WTC11 (cell line): Measurements from ENCODE around the gene XPR1. TPM values are rescaled to one million over a fixed set of nuclear protein-coding genes. Genes with fewer than 3 reads are reported as not detected.

Experiments
- ATAC-seq: fragments of 200-7000 bp; cut with Tn5 transposase; 2 replicates; pipeline ENCODE4 v1.10.0; 2021; ENCODE audit warnings: mild to moderate bottlenecking, moderate library complexity
- CTCF ChIA-PET: fragments of 300-600 bp; sonication (Branson Sonifier 250); formaldehyde crosslinking; loops from one replicate; lab custom pipeline; 2021; ENCODE audit warnings: antibody characterized with exemption; lab: Charles Lee
- POLR2A ChIA-PET: fragments of 350-600 bp; sonication (Branson Sonifier 250); formaldehyde crosslinking; loops from one replicate; lab custom pipeline; 2021; ENCODE audit warnings: antibody characterized with exemption; lab: Charles Lee
- DNase-seq: peaks from one replicate; pipeline ENCODE4 v3.0.0; 2021; ENCODE audit warnings: low spot score
- H3K27ac Mint-ChIP-seq: 2 replicates; pipeline ENCODE4 v1.8.0; 2021; ENCODE audit warnings: mixed read lengths
- H3K27me3 Mint-ChIP-seq: 2 replicates; pipeline ENCODE4 v1.8.0; 2021; ENCODE audit warnings: low read depth, mild to moderate bottlenecking, moderate library complexity, mixed read lengths
- H3K36me3 Mint-ChIP-seq: 2 replicates; pipeline ENCODE4 v1.8.0; 2021; ENCODE audit warnings: mixed read lengths
- H3K4me1 Mint-ChIP-seq: 2 replicates; pipeline ENCODE4 v1.8.0; 2022; ENCODE audit warnings: mixed read lengths
- H3K4me3 Mint-ChIP-seq: 2 replicates; pipeline ENCODE4 v1.8.0; 2021; ENCODE audit warnings: mild to moderate bottlenecking, moderate library complexity, mixed read lengths
- H3K9me3 Mint-ChIP-seq: 2 replicates; pipeline ENCODE4 v1.8.0; 2021; ENCODE audit warnings: mixed read lengths
- CREB1 ChIP-seq: sonication (generic); formaldehyde crosslinking; IDR thresholded peaks from 2 replicates; pipeline ENCODE4 v1.8.0; 2023; ENCODE audit warnings: mild to moderate bottlenecking, missing genetic modification reagents
- HMGA2 ChIP-seq: fragments of 250-450 bp; sonication (Bioruptor Pico); IDR thresholded peaks from 2 replicates; pipeline ENCODE4 v1.4.0; 2021; ENCODE audit warnings: mild to moderate bottlenecking, moderate library complexity
- KAT7 ChIP-seq: sonication (generic); formaldehyde crosslinking; IDR thresholded peaks from 2 replicates; pipeline ENCODE4 v1.8.1; 2023; ENCODE audit warnings: missing genetic modification reagents, mild to moderate bottlenecking, borderline replicate concordance
- NR2C2 ChIP-seq: sonication (generic); formaldehyde crosslinking; IDR thresholded peaks from 2 replicates; pipeline ENCODE4 v1.8.0; 2022; ENCODE audit warnings: mild to moderate bottlenecking, missing genetic modification reagents
- RORB ChIP-seq: fragments of 250-450 bp; sonication (Bioruptor Pico); IDR thresholded peaks from 2 replicates; pipeline ENCODE4 v1.9.0; 2021; ENCODE audit warnings: mild to moderate bottlenecking
- SMAD3 ChIP-seq: sonication (generic); formaldehyde crosslinking; IDR thresholded peaks from 2 replicates; pipeline ENCODE4 v1.8.0; 2022; ENCODE audit warnings: missing genetic modification reagents, mild to moderate bottlenecking, borderline replicate concordance
- TEAD1 ChIP-seq: sonication (generic); formaldehyde crosslinking; IDR thresholded peaks from 2 replicates; pipeline ENCODE4 v1.8.0; 2022; ENCODE audit warnings: mild to moderate bottlenecking, missing genetic modification reagents
- ZBTB21 ChIP-seq: sonication (generic); formaldehyde crosslinking; IDR thresholded peaks from 2 replicates; pipeline ENCODE4 v1.8.1; 2023; ENCODE audit warnings: mild to moderate bottlenecking, missing genetic modification reagents, borderline replicate concordance
- ZNF423 ChIP-seq: fragments of 250-450 bp; sonication (Bioruptor Pico); IDR thresholded peaks from 2 replicates; pipeline ENCODE4 v2.1.2; 2022; ENCODE audit warnings: mild to moderate bottlenecking, moderate library complexity
- ZNF671 ChIP-seq: fragments of 250-450 bp; sonication (Bioruptor Pico); IDR thresholded peaks from 2 replicates; pipeline ENCODE4 v1.8.0; 2021; ENCODE audit warnings: mild to moderate bottlenecking
- total RNA-seq: library from RNA; stranded (reverse); gene quantifications from 3 replicates; pipeline ENCODE4 v1.2.3, GENCODE V29; 2021
- TF ChIP-seq, protein P1 (sequence below): sonication (generic); formaldehyde crosslinking; IDR thresholded peaks from 2 replicates; pipeline ENCODE4 v1.8.0; 2022; ENCODE audit warnings: missing genetic modification reagents
- TF ChIP-seq, protein P2 (sequence below): sonication (generic); formaldehyde crosslinking; IDR thresholded peaks from 2 replicates; pipeline ENCODE4 v1.8.1; 2023; ENCODE audit warnings: mild to moderate bottlenecking, missing genetic modification reagents, moderate library complexity
- TF ChIP-seq, protein P3 (sequence below): sonication (generic); formaldehyde crosslinking; IDR thresholded peaks from 2 replicates; pipeline ENCODE4 v1.8.1; 2023; ENCODE audit warnings: mild to moderate bottlenecking, missing genetic modification reagents, borderline replicate concordance
- TF ChIP-seq, protein P4 (sequence below): fragments of 250-450 bp; sonication (Bioruptor Pico); IDR thresholded peaks from 2 replicates; pipeline ENCODE4 v1.9.0; 2021; ENCODE audit warnings: mild to moderate bottlenecking, borderline replicate concordance
- TF ChIP-seq, protein P5 (sequence below): sonication (generic); formaldehyde crosslinking; IDR thresholded peaks from 2 replicates; pipeline ENCODE4 v1.8.1; 2022; ENCODE audit warnings: low read depth, missing genetic modification reagents, borderline replicate concordance
- TF ChIP-seq, protein P6 (sequence below): sonication (generic); formaldehyde crosslinking; IDR thresholded peaks from 2 replicates; pipeline ENCODE4 v1.8.1; 2022; ENCODE audit warnings: mild to moderate bottlenecking, missing genetic modification reagents, moderate library complexity, borderline replicate concordance
- TF ChIP-seq, protein P7 (sequence below): sonication (generic); formaldehyde crosslinking; IDR thresholded peaks from 2 replicates; pipeline ENCODE4 v1.8.0; 2022; ENCODE audit warnings: mild to moderate bottlenecking, missing genetic modification reagents

The XPR1 gene
- total RNA-seq, 1 experiment from 2014 or later = 34.6 TPM

DNA sequence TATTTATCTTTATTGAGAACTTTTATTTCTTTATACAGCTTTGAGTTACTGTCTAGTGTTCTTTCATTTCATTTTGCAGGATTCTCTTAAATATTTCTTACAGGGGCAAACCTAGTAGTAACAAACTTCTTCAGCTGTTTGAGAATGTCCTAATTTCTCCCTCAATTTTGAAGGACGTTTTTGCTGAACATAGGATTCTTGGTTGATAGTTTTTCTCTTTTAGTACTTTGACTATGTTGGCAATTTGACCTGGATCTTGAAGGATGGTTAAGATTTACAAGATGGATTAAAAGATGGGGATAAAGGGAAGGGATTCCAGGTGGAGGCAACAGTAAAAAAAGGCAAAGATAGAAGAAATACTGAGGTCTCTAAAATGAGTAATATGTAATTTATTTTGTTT lies 38.9 kb downstream of the XPR1 start:
- Mint-ChIP-seq H3K4me3 (no peak overlapping the region), H3K9me3 (peaks cover 25% of the 10 kb centered on the region), H3K27ac (no peak overlapping the region), H3K36me3 (peaks cover 26% of the 10 kb centered on the region), H3K27me3 (no peaks in the 10 kb centered on the region), H3K4me1 (peaks cover 9% of the 10 kb centered on the region)
- no peak for DNase-seq
- TF ChIP-seq, protein P1, sequence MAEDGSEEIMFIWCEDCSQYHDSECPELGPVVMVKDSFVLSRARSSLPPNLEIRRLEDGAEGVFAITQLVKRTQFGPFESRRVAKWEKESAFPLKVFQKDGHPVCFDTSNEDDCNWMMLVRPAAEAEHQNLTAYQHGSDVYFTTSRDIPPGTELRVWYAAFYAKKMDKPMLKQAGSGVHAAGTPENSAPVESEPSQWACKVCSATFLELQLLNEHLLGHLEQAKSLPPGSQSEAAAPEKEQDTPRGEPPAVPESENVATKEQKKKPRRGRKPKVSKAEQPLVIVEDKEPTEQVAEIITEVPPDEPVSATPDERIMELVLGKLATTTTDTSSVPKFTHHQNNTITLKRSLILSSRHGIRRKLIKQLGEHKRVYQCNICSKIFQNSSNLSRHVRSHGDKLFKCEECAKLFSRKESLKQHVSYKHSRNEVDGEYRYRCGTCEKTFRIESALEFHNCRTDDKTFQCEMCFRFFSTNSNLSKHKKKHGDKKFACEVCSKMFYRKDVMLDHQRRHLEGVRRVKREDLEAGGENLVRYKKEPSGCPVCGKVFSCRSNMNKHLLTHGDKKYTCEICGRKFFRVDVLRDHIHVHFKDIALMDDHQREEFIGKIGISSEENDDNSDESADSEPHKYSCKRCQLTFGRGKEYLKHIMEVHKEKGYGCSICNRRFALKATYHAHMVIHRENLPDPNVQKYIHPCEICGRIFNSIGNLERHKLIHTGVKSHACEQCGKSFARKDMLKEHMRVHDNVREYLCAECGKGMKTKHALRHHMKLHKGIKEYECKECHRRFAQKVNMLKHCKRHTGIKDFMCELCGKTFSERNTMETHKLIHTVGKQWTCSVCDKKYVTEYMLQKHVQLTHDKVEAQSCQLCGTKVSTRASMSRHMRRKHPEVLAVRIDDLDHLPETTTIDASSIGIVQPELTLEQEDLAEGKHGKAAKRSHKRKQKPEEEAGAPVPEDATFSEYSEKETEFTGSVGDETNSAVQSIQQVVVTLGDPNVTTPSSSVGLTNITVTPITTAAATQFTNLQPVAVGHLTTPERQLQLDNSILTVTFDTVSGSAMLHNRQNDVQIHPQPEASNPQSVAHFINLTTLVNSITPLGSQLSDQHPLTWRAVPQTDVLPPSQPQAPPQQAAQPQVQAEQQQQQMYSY (CRISPR knock-in tag) = no peak
- TF ChIP-seq CREB1 (no peak), RORB (CRISPR knock-in tag) (no peak), HMGA2 (no peak), NR2C2 (no peak), ZNF671 (CRISPR knock-in tag) (no peak)
- TF ChIP-seq, protein P2, sequence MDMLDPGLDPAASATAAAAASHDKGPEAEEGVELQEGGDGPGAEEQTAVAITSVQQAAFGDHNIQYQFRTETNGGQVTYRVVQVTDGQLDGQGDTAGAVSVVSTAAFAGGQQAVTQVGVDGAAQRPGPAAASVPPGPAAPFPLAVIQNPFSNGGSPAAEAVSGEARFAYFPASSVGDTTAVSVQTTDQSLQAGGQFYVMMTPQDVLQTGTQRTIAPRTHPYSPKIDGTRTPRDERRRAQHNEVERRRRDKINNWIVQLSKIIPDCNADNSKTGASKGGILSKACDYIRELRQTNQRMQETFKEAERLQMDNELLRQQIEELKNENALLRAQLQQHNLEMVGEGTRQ (CRISPR knock-in tag) = no peak
- TF ChIP-seq, protein P3, sequence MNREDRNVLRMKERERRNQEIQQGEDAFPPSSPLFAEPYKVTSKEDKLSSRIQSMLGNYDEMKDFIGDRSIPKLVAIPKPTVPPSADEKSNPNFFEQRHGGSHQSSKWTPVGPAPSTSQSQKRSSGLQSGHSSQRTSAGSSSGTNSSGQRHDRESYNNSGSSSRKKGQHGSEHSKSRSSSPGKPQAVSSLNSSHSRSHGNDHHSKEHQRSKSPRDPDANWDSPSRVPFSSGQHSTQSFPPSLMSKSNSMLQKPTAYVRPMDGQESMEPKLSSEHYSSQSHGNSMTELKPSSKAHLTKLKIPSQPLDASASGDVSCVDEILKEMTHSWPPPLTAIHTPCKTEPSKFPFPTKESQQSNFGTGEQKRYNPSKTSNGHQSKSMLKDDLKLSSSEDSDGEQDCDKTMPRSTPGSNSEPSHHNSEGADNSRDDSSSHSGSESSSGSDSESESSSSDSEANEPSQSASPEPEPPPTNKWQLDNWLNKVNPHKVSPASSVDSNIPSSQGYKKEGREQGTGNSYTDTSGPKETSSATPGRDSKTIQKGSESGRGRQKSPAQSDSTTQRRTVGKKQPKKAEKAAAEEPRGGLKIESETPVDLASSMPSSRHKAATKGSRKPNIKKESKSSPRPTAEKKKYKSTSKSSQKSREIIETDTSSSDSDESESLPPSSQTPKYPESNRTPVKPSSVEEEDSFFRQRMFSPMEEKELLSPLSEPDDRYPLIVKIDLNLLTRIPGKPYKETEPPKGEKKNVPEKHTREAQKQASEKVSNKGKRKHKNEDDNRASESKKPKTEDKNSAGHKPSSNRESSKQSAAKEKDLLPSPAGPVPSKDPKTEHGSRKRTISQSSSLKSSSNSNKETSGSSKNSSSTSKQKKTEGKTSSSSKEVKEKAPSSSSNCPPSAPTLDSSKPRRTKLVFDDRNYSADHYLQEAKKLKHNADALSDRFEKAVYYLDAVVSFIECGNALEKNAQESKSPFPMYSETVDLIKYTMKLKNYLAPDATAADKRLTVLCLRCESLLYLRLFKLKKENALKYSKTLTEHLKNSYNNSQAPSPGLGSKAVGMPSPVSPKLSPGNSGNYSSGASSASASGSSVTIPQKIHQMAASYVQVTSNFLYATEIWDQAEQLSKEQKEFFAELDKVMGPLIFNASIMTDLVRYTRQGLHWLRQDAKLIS (CRISPR knock-in tag) = no peak
- TF ChIP-seq, protein P4, sequence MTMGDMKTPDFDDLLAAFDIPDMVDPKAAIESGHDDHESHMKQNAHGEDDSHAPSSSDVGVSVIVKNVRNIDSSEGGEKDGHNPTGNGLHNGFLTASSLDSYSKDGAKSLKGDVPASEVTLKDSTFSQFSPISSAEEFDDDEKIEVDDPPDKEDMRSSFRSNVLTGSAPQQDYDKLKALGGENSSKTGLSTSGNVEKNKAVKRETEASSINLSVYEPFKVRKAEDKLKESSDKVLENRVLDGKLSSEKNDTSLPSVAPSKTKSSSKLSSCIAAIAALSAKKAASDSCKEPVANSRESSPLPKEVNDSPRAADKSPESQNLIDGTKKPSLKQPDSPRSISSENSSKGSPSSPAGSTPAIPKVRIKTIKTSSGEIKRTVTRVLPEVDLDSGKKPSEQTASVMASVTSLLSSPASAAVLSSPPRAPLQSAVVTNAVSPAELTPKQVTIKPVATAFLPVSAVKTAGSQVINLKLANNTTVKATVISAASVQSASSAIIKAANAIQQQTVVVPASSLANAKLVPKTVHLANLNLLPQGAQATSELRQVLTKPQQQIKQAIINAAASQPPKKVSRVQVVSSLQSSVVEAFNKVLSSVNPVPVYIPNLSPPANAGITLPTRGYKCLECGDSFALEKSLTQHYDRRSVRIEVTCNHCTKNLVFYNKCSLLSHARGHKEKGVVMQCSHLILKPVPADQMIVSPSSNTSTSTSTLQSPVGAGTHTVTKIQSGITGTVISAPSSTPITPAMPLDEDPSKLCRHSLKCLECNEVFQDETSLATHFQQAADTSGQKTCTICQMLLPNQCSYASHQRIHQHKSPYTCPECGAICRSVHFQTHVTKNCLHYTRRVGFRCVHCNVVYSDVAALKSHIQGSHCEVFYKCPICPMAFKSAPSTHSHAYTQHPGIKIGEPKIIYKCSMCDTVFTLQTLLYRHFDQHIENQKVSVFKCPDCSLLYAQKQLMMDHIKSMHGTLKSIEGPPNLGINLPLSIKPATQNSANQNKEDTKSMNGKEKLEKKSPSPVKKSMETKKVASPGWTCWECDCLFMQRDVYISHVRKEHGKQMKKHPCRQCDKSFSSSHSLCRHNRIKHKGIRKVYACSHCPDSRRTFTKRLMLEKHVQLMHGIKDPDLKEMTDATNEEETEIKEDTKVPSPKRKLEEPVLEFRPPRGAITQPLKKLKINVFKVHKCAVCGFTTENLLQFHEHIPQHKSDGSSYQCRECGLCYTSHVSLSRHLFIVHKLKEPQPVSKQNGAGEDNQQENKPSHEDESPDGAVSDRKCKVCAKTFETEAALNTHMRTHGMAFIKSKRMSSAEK (CRISPR knock-in tag) = no peak
- TF ChIP-seq, protein P5, sequence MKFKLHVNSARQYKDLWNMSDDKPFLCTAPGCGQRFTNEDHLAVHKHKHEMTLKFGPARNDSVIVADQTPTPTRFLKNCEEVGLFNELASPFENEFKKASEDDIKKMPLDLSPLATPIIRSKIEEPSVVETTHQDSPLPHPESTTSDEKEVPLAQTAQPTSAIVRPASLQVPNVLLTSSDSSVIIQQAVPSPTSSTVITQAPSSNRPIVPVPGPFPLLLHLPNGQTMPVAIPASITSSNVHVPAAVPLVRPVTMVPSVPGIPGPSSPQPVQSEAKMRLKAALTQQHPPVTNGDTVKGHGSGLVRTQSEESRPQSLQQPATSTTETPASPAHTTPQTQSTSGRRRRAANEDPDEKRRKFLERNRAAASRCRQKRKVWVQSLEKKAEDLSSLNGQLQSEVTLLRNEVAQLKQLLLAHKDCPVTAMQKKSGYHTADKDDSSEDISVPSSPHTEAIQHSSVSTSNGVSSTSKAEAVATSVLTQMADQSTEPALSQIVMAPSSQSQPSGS = no peak
- ChIA-PET CTCF (no interaction called here), POLR2A (no interaction called here)
- no peak for ATAC-seq

DNA sequence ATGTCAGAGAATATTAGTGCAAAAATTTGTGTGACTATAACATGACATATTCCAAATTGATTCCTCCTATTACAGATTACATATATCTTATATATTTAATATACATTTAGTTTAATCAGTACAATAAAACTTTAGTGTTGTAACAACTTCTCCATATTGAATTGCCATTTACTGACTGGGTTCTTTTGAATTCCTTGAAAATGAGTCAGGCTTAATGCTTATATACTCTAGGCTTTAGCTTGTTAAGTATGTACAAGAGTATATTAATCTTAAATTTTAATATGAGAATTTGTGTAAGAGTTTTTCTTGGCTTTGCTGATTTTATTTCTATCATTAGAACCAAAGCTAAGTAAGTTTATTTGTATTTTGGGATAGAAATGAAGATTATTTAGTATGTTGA lies 40.3 kb downstream of the XPR1 start:
- no peak overlapping the region for H3K4me3 Mint-ChIP-seq
- CTCF ChIA-PET = no interaction called here
- no peak for DNase-seq
- TF ChIP-seq, protein P2 (CRISPR knock-in tag) = no peak
- TF ChIP-seq ZBTB21 (CRISPR knock-in tag) (no peak), ZNF423 (CRISPR knock-in tag) (no peak), TEAD1 (CRISPR knock-in tag) (no peak), SMAD3 (CRISPR knock-in tag) (no peak), KAT7 (CRISPR knock-in tag) (no peak)
- TF ChIP-seq, protein P6, sequence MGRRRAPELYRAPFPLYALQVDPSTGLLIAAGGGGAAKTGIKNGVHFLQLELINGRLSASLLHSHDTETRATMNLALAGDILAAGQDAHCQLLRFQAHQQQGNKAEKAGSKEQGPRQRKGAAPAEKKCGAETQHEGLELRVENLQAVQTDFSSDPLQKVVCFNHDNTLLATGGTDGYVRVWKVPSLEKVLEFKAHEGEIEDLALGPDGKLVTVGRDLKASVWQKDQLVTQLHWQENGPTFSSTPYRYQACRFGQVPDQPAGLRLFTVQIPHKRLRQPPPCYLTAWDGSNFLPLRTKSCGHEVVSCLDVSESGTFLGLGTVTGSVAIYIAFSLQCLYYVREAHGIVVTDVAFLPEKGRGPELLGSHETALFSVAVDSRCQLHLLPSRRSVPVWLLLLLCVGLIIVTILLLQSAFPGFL (CRISPR knock-in tag) = no peak
- TF ChIP-seq, protein P7, sequence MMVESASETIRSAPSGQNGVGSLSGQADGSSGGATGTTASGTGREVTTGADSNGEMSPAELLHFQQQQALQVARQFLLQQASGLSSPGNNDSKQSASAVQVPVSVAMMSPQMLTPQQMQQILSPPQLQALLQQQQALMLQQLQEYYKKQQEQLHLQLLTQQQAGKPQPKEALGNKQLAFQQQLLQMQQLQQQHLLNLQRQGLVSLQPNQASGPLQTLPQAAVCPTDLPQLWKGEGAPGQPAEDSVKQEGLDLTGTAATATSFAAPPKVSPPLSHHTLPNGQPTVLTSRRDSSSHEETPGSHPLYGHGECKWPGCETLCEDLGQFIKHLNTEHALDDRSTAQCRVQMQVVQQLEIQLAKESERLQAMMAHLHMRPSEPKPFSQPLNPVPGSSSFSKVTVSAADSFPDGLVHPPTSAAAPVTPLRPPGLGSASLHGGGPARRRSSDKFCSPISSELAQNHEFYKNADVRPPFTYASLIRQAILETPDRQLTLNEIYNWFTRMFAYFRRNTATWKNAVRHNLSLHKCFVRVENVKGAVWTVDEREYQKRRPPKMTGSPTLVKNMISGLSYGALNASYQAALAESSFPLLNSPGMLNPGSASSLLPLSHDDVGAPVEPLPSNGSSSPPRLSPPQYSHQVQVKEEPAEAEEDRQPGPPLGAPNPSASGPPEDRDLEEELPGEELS = no peak

More for the DNA sequence above, 40.3 kb downstream of the XPR1 start:
- peaks cover 16% of the 10 kb centered on the region for H3K4me1 Mint-ChIP-seq
- H3K27me3 Mint-ChIP-seq = no peaks in the 10 kb centered on the region
- POLR2A ChIA-PET = no interaction called here
- peaks cover 15% of the 10 kb centered on the region for H3K9me3 Mint-ChIP-seq
- no peak overlapping the region for H3K27ac Mint-ChIP-seq
- no peak for ATAC-seq
- peaks cover 18% of the 10 kb centered on the region for H3K36me3 Mint-ChIP-seq
